ENCODE results near the gene DYNLT4. TPM values are rescaled to one million over a fixed set of nuclear protein-coding genes. Genes with fewer than 3 reads are reported as not detected.
A peak's percentile ranks its signal among the peaks of the same experiment; 100 is the strongest.

Gene DYNLT4
- 1 to 10 TPM in 1 of 2 experiments, under 1 TPM in 1; 0.36 to 1.1 TPM for total RNA-seq

DNA sequence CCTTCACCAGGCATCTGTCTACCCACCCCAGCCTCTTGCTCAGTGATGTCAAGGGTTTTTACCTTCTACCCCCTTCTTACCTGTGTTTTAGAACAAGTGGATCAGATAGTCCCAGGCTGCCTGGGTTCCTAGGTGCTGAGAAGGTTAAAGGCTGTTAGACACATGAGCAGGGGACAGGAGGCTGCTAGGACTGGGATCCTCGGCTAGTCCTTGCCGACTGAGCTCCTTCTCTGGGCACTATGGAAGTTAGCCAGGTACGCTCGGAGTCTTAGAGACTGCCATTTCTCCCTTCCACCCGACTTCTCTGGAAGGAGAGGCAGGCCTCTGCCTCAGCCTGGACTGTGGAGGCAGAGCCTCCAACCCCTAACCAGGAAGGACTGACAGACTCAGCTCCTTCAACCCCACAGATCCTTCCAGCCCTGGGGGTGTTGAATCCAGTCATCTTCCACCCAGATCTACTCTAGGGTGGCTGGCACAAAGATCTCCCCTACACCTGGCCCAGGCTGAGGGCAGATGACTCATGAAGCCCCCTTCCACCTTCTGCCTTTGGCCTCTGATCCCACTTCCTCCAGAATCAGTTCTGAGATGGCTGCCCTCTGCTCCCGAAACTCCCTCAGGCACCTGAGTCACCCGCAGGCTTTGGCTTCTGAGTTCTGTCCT lies at the start of gene DYNLT4:
Gene DYNLT4, minus strand, starts transcription at position 648 of the 660 bp plus-strand sequence. CDS start 683 bp downstream, outside the sequence.
- no peak for DNase-seq
- H3K9me3 Mint-ChIP-seq = no peaks in the 10 kb centered on the region
- TF ChIP-seq CTCF (IDR thresholded peaks at IDR 0.05) = no peak
- peaks cover 51% of the 10 kb centered on the region for H3K36me3 Mint-ChIP-seq (ENCODE audit: low read depth)
- POLR2A ChIA-PET = interaction anchor here (1.1 to 12.0 kb wide), 7 partner anchors 7 to 85 kb away, joined by 3 to 214 read pairs (median 99); partner anchors contain the start of genes BEST4, PLK3, RNU5D-1 and RPS8
- peaks cover 90% of the 10 kb centered on the region for H3K4me1 Mint-ChIP-seq (ENCODE audit: low read depth)
- no peaks in the 10 kb centered on the region for H3K27me3 Mint-ChIP-seq
- peak within 1 kb of the TSS; percentile 55 for H3K4me3 Mint-ChIP-seq
- peak within 1 kb of the TSS; percentile 99 for H3K27ac Mint-ChIP-seq
- intact Hi-C loops (cut with micrococcal nuclease) = loop anchor here (10.0 kb wide), 1 partner anchor 498 kb away; no protein-coding TSS in a partner anchor
- CTCF ChIA-PET = no interaction called here
- ATAC-seq = peak; percentile 8

GRCh38 chr1:44855742-44856141 lies 48.6 kb upstream of the DYNLT4 start:
- no peak for ATAC-seq
- peaks cover 33% of the 10 kb centered on the region for H3K36me3 Mint-ChIP-seq (ENCODE audit: low read depth)
- TF ChIP-seq CTCF (IDR thresholded peaks at IDR 0.05) = no peak
- no peaks in the 10 kb centered on the region for H3K27me3 Mint-ChIP-seq
- no peak overlapping the region for H3K27ac Mint-ChIP-seq
- no peak for DNase-seq
- POLR2A ChIA-PET = no interaction called here
- CTCF ChIA-PET = no interaction called here
- H3K4me3 Mint-ChIP-seq = no peak overlapping the region
- intact Hi-C loops (cut with micrococcal nuclease) = no loop called here
- H3K4me1 Mint-ChIP-seq (ENCODE audit: low read depth) = peaks cover 1% of the 10 kb centered on the region
- H3K9me3 Mint-ChIP-seq = no peaks in the 10 kb centered on the region

- no peak for DNase-seq
- CTCF ChIA-PET = no interaction called here
These were observed 47.8 kb upstream of the DYNLT4 start for GRCh38 chr1:44854970-44855369.

DNA sequence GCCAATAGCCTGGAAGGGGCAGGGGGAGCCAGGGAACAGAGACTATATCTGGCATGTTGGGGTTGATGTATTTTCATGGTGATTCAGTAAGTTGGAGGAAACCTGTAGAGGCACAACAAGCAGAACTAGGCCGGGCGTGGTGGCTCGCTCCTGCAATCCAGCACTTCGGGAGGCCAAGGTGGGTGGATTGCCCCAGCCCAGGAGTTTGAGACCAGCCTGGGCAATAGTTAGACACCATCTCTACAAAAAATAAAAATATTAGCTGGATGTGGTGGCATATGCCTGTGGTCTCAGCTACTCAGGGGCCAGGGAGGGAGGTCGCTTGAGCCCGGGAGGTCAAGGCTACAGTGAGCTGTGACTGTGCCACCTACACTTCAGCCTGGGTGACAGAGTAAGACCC lies 46.0 kb upstream of the DYNLT4 start:
- Mint-ChIP-seq H3K4me1 (ENCODE audit: low read depth) (peaks cover 17% of the 10 kb centered on the region), H3K27me3 (no peaks in the 10 kb centered on the region), H3K4me3 (no peak overlapping the region), H3K27ac (no peak overlapping the region), H3K36me3 (ENCODE audit: low read depth) (peaks cover 36% of the 10 kb centered on the region), H3K9me3 (no peaks in the 10 kb centered on the region)
- ChIA-PET POLR2A (interaction anchor here (0.7 kb wide), 1 partner anchor 33 kb away, joined by 3 read pairs; no protein-coding TSS in a partner anchor), CTCF (interaction anchor here (1.0 kb wide), 1 partner anchor 507 kb away, joined by 3 read pairs; no protein-coding TSS in a partner anchor)
- DNase-seq (no peak), ATAC-seq (no peak)
- no peak for TF ChIP-seq CTCF (IDR thresholded peaks at IDR 0.05)
- intact Hi-C loops (cut with micrococcal nuclease) = no loop called here

More at GRCh38 chr1:44854970-44855369, 47.8 kb upstream of the DYNLT4 start:
- ATAC-seq = no peak
- no peak overlapping the region for H3K4me3 Mint-ChIP-seq
- peaks cover 36% of the 10 kb centered on the region for H3K36me3 Mint-ChIP-seq (ENCODE audit: low read depth)
- H3K27me3 Mint-ChIP-seq = no peaks in the 10 kb centered on the region
- TF ChIP-seq CTCF (IDR thresholded peaks at IDR 0.05) = no peak
- POLR2A ChIA-PET = no interaction called here
- no peaks in the 10 kb centered on the region for H3K9me3 Mint-ChIP-seq
- peaks cover 9% of the 10 kb centered on the region for H3K4me1 Mint-ChIP-seq (ENCODE audit: low read depth)
- intact Hi-C loops (cut with micrococcal nuclease) = no loop called here
- H3K27ac Mint-ChIP-seq = no peak overlapping the region

DNA sequence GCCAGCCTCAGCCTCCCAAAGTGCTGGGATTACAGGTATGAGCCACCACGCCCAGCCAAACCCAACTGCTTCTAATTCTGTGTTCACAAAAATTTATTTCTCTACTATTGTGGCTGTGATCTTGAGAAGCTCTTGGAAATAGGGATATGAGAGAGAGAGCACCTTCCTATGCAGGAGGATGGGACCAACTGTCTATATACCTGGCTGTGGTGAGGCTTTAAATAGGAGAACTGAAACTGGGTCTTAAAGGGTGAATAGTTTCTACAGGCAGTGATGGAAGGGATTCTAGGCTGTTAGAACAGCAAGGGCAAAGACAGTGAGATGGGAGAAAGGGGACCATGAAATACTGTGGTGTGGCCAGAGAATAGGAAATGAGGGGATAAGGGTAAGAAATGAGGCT lies 44.2 kb upstream of the DYNLT4 start:
- no peak for TF ChIP-seq CTCF (IDR thresholded peaks at IDR 0.05)
- H3K4me1 Mint-ChIP-seq (ENCODE audit: low read depth) = peaks cover 17% of the 10 kb centered on the region
- intact Hi-C loops (cut with micrococcal nuclease) = no loop called here
- no peak overlapping the region for H3K27ac Mint-ChIP-seq
- no peaks in the 10 kb centered on the region for H3K27me3 Mint-ChIP-seq
- H3K4me3 Mint-ChIP-seq = no peak overlapping the region
- H3K36me3 Mint-ChIP-seq (ENCODE audit: low read depth) = peaks cover 26% of the 10 kb centered on the region
- ChIA-PET CTCF (no interaction called here), POLR2A (no interaction called here)
- DNase-seq (no peak), ATAC-seq (no peak)
- no peaks in the 10 kb centered on the region for H3K9me3 Mint-ChIP-seq

Data from activated CD8-positive, alpha-beta T cell treated with anti-CD3 and anti-CD28 coated beads for 36 hours (primary cell).